ENCODE results near the gene EIF5.

- no peak for TF ChIP-seq POLR2AphosphoS5 (IDR thresholded peaks at IDR 0.05)
- no peak for TF ChIP-seq CTCF (IDR thresholded peaks at IDR 0.05)
- TF ChIP-seq POLR2A (IDR thresholded peaks at IDR 0.05) = no peak
These were observed 18.6 kb upstream of the EIF5 start for GRCh38 chr14:103315351-103315911.
